Limb (tissue), 2 donors: ENCODE measurements around the gene GPR180.

ENCODE experiments used
- DNase-seq, 2 donors: peaks; one replicate each; pipeline ENCODE4 v3.0.0-alpha.2; 2016; ENCODE audit errors: extremely low spot score in 2 of 2

The GPR180 gene

DNA sequence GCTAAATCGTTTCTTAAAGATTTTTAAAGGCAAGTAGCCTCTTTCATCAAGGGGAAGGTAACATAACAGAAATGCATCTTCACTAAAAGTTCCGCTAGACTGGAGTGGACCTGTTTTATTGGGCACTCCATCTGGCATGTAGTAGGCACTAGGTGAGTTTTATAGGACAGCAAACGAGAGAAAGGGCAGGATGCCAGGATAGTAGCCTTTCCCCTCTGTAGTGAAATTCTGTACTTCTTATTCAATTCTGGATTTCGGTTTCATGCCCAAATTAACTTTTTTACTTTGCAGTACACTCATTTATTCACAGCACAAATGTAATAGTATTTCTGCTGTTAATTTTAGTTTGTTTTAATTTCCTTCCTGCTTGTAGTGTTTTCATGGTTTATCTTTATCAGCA is 45.2 kb downstream of the GPR180 start:
- no peak for DNase-seq

DNA sequence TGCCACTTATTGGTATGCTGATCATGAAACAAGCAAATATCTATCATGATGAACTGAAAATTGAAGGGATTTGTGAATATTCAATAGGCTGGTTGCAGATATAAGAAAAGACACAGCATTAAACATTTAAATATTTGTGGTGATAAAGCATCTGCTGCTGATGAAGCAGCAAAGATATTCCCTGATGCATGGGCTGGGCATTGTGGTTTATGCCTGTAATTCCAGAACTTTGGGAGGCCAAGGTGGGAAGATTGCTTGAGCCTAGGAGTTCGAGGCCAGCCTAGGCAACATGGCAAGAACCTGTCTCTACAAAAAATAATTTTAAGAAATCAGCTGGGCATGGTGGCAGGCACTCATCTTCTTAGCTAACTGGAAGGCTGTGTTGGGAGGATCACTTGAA is 54.5 kb downstream of the GPR180 start:
- no peak for DNase-seq

DNA sequence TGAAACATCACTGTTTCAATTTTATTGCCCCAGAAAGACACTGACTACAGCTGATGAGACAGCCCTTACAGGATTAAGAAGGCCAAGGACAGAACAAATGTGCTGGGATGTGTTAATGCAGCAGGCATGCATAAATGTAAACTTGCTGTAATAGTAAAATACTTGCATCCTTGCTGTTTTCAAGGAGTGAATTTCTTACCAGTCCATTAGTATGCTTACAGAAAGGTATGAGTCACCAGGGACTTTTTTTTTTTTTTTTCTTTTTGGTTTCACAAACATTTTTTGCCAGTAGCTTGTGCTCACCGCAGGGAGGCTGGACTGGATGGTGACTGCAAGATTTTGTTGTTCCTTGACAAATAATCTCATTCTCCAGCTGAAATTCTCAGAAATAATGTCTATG is 55.1 kb downstream of the GPR180 start:
- DNase-seq = no peak

DNA sequence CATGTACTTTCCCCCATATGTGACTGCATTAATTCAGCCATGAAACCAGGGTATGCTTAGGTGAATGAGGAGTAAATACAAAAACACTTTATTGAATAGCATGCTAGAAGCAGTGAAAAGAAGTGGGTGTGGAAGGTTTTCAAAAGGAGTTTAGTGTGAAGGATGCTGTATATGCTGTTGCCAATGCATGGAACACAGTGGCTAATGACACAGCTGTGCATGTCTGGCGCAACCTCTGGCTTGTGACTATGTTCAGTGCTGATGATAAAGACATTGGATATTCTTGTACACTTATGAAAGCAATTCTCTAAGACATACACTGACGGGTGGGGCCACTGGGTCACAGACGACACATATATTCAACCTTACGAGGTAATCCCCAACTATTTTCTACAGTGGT is 55.5 kb downstream of the GPR180 start:
- DNase-seq = no peak

DNA sequence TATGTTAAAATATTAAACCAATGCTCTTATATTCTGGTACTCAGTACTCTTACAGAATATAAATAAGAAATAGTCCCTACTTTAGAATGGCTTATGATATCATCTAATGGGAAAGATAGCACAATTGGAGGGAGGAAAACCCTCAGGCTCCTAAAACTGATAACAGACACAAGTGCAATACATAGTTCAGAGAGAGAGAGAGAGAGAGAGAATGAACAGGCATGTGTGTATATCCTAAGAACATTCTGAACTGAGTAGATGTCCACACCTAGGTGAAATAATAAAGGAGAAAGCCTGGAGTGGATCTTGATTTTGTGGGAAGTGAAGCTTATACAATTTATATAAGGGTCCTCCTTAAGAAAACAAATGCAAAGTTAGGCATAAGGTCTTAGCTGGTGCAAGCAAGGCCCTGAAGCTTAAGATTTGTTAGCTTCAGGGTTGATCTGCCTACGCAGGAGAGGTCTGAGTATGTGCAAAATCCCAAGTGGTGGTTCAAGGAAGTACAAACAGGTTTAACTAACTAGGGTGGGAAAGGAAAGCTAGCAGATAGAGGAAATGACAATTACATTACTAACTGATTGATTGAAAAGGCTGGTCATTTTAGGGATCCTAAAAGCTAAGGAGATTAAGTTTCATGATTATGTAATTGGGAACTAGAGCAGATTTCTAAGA is 57.4 kb downstream of the GPR180 start:
- DNase-seq = no peak

DNA sequence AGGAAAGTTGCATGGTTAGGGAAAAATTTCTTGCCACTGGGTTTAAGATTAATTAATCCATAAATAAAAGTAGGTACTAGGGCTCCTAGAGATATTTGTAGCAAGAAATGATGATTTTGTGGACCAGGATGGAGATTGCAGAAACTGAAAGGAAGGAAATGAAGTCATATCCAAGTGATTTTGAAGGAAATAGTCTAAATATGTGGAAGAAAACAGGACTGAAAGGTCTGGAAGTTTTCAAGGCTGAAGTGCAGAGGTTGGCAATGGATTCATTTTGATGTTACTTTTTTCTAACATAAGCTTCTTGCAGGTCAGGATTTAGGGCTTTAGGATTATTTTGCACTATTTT is 57.9 kb downstream of the GPR180 start:
- DNase-seq = no peak

DNA sequence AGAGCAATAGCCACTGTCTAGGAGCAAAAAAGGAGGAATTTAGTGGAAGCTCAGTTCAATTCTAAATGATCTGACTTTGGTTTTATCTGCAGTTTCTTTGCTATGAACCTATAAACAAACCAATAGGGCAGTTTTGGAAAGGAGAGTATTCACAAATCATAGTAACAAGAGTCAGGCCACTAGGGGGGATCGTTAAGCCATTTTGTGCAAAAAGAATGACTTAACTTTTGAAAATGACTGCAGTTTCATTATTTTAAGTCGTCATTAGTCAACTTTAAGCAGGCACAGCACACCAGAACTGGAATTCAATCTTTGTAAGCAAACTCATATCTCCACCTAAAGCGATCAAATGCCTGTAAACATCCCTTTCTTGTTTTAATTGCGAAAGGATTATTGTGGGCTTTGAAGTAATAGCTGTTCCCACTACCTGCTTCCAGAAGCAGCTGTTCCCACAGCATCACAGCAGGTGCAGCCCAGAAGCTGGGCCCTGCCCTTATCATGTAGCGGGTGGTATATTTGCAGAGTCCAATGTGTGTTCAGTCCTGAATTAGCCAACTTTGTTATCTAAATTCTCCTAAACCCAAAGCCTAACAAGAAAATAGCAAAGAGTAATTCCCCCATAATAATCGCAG is 59.2 kb downstream of the GPR180 start:
- no peak for DNase-seq

DNA sequence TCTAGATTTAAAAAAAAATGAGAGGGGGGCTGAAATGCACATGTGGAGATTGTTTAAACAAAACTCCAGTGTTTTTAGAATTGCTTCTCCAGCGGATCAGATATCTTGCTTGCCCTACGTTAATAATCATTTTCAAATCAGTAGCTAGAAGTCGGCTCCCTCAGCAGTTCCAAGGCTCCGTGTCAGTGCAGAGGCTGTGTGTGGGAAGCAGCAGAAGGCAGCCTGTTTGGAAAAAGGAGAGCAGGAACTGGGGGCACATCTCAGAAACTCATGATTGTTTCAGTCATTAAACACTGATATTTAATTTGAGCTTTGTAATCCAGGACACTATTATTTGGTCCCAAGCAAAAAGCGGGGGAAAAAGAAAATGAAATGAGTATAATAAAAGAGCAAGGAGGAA is 59.7 kb downstream of the GPR180 start:
- DNase-seq = no peak

DNA sequence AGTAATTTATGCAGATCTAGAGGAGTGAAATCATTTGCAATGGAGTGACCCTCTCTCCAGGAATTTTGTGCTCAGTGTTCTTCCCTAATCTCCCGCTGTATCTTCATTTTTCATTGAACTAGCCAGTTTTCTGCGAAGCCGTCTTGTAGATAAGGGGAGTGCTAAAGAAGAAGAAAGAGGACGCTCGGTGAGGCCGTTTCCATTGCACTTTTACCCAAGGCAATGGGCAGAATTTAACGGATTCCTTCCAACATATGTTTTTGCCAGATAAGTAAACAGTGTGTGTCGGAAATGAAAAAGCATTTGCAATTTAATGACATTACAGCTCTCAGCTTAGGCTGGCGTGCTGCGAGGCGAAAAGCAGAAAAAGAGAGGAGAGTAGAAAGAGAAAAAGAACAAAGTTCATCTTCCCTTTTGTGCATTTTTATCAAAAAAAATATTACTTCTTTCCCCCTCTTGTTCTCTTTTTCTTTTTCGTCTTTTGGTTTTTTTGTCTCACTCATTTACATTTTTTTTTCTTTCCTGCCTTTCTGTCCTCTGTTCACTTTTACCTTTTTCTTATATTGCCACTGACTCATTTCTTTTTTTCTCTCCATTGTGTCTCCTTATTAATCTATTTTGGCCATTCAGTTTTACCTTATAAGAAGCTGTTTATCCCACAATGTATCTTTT is 60.8 kb downstream of the GPR180 start:
- no peak for DNase-seq

DNA sequence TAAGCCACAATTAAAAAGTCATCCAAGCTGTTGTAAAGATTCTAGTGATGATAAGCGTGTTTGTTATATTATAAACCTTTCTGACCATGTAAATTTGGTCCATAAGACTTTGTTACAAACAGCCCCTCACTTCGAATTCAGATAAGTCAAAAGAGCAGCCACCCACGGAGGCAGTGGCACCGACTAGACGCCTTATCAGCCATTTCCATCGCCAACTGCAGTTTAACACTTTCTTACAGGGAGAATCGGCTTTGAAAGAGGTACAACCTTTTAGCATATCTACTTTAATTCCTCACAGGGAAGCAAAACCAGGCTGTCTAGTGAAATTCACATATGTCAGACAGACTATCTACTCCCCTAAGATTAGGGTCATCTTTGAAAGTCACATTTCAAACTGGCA is 63.2 kb downstream of the GPR180 start:
- DNase-seq = no peak

DNA sequence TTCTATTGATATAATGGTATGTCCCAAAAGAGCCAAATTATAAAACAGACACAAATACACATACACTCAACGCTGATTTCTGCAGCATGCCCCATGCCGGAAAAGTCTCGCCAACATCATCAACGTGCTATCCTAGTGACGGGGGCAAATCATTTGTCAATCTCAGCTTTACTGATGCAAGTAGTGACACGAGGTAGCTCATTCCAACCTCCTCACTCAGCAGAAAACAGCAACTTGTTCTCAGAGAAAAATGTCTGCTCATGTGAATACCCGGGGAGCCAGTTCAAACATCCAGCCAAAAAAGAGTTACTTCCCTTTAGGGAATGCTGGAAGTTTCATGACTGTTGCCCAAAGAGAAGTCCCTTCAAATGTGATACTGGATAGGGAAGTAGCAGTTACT is 64.4 kb downstream of the GPR180 start:
- no peak for DNase-seq

DNA sequence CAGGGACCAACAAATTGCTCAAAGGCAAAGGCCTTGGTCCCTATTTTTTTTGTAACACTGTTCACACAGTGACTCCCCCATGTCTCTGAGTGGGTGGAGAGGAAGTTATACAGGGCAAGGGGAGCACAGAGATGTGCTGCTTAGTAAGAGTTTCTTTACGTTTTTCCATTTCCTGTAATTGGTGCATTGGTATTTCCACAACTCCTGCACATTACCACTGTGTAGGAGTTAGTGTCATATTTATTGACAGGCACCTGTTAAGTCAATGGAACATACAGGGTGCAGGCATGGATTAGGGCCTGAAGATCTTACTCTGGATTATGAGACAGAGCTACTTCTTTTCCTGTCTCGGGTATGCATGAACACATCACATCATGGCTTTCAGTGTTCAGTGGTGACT is 65.5 kb downstream of the GPR180 start:
- DNase-seq = no peak

DNA sequence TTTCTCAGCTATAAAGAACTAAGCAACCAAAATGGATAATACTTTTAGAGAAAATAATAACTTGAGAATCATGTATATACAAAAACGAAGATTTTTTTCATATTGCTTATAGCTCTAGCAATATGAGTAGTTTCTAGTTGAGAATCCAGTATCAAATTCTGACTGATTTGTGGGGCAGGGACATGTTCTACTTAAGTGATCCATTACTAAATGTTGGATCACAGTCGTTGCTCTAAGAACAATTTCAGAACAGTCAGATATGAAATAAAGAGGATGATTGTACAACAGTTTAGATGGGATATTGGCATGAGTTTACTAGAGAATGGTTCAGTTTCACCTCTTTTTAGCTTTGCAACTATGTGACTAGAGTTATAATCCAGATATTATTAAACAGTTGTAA is 70.7 kb downstream of the GPR180 start:
- no peak for DNase-seq

DNA sequence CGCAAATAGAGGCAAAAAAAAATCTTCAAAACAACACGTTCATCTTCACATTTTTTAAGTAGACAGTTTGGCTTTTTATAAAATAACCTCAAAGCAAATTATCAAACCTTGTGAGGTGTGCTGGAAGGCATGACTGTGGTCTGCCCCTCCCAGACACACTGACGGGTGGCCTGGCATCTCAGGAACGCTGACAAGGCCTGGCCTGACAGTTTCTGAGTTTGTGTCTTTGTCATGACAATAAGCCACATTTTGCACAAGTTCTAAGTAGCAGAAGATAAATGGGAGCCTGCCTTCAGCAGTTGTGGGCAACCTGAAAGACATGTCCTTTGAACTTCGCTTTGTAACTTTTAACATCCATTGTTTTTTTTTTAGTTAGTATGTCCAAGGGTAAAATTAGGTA is 72.2 kb downstream of the GPR180 start:
- DNase-seq = no peak

DNA sequence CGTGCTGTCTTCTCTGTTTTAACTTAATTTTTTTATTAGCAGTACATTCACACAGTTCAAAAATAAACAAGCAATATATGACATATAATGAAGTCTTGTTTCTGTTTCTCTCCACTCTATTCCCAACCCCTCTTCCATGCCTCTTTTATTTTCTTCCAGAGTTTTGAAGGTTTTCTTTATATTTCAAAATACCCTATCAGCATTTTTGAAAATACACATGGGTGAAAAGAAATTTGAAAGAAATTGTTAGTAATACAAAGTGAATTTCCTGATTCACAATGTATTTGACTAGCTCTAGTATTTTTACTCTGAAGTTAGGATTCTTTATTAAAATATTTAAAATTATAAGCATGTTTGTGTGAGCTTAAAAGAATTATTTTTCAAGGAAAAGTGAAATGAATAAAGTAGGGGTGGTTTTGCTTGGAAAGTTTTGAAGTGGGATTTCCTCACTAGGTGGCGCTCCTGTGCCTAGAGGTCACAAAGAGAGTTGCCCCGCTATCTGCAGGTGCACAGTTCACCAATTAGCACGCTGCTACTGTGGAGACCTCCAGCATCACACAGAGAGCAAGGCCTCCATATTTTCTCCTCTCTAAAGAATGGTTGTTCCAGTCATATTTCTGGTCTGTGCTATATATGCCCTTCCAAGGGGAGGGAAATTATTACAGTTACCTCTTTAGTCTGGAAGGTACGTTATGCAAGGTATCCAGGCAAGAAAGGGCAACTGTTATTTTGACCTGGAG is 73.1 kb downstream of the GPR180 start:
- DNase-seq = peak in 1 of 2 donors; percentile 41

DNA sequence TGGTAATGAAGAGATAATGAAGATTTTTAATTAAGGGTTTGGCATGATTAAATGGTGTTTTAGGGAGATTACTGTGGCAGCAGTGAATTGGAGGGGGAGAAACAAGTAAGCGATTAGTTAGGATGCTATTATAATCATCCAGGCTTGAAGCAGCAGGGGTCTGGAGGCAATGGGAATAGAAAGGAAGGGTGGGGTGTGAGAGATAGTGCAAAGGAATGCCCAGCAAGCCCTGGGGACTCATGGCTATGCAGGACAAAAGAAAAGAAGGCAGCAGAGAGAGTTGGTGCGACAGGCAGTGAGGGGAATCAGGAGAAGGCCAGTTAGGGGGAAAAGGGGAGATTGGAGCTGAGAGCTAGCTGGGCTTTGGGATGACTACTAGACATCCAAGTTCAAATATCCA is 76.1 kb downstream of the GPR180 start:
- no peak for DNase-seq

DNA sequence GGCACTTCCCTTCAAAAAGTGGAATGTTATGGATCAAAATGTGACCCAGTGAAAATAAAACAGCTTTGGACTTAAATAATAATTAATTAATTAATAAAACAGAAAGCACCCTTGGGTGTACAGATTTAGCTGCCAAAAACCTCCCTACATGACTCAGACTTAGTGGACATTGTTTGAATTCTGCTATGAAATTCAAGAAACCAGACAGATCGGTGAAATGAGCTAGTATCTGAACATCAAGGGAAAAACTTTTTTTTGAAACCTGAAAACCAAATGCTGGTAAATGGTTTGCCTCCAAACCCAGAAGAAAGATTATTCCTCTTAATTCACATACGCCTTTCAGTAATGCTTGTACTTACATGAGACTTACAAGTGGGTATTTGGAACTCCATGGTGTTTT is 77.2 kb downstream of the GPR180 start:
- DNase-seq = no peak

DNA sequence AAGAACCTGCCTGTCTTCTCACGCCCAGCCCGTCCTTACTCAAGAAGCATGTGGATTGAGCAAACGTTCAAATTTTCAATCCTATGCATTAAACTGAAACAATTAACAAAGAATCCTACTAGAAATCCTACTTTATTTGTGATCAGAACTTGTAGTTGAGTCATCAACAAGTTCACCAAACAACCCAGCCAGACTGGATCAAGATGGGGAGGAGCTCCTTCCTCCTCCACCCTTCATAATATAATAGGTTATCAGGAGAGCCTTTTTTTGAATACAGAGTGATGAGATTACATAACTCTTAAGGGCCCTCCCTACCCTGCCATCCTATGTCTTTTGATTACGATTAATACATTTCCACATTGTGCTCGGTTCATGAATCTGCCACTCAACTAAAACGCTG is 78.0 kb downstream of the GPR180 start:
- DNase-seq = no peak

DNA sequence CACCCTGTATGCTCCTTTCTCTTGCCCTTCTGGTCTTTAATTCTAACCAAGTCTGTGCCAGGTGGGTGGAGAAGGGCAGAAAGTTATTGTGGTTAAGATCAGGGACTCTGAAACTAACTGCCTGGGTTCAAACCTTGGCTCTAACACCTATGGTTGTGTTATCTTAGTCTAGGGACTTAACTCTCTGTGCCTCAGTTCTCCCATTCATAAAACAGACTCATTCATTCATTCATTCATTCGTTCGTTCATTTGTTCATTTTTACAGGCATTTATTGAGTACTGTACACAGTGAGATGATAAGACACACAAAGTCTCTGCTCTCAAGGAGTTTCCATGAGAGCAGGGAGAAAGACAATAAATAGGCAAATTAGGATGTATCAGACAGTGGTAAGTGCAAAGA is 80.6 kb downstream of the GPR180 start:
- no peak for DNase-seq

DNA sequence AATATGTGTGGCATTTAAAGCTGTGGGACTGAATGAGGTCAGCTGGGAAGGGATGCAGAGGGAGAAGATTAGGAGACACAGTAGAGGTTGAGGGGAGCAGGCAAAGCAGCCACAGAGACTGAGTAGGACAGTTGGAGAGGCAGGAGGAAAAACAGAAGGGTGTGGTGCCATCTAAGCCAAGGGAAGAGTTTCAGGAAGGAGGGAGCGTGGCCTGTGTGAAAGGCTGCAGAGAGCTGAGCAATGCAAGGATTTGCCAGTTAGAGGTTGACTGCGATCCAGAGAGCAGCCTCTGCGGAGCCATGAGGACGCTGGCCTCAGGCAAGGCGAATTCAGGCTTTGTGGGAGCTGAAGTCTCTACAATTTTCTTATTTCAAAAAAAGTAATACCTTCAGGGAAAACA is 81.8 kb downstream of the GPR180 start:
- DNase-seq = no peak
